AG04450 (cell line): ENCODE data around the gene MET. TPM values are rescaled to one million over a fixed set of nuclear protein-coding genes. Genes with fewer than 3 reads are reported as not detected.

Experiments used
- CTCF ChIA-PET: fragments of 300-600, 350-600 bp; formaldehyde crosslinking; extraction: SDS; loops from one replicate; lab custom pipeline; 2022; ENCODE audit warnings: antibody characterized with exemption, inconsistent platforms; lab: Charles Lee
- POLR2A ChIA-PET: fragments of 350-600 bp; formaldehyde crosslinking; extraction: SDS; loops from one replicate; lab custom pipeline; 2021; ENCODE audit warnings: antibody characterized with exemption, inconsistent platforms; lab: Yijun Ruan, JAX
- DNase-seq: peaks from one replicate; pipeline ENCODE4 v3.0.0-alpha.2; 2011; ENCODE audit warnings: low read depth, low spot score
- H3K27ac ChIP-seq: one replicate; pipeline ENCODE4 v1.5.1; 2012; ENCODE audit warnings: low read depth, low read length, control low read depth
- H3K27me3 ChIP-seq: one replicate; pipeline ENCODE4 v1.6.0; 2012; ENCODE audit warnings: low read length; ENCODE audit not compliant: control insufficient read depth, insufficient read depth
- H3K4me3 ChIP-seq: 2 replicates; pipeline ENCODE4 v1.5.1; 2011; ENCODE audit warnings: mild to moderate bottlenecking, low read depth, low read length, control low read depth
- H3K9me3 ChIP-seq: 2 replicates; pipeline ENCODE4 v1.5.1; 2012; ENCODE audit warnings: low read length; ENCODE audit not compliant: control insufficient read depth, insufficient read depth
- CTCF ChIP-seq: IDR thresholded peaks from 2 replicates; pipeline ENCODE4 v1.5.1; 2011; ENCODE audit warnings: low read depth, low read length, control low read depth, inconsistent platforms
- polyA plus RNA-seq: library from polyadenylated mRNA; depleted of rRNA; stranded (reverse); fragments of >200 nt; gene quantifications from 2 replicates; pipeline ENCODE4 v1.2.3, GENCODE V29; 2011; rRNA removed

The MET gene
- polyA plus RNA-seq, 1 experiment, result 20.8 TPM

GRCh38 chr7:116842371-116842770, 170.4 kb downstream of the MET start:
- ChIA-PET CTCF (interaction anchor here (0.6 kb wide), 1 partner anchor 533 kb away, joined by 3 read pairs; no protein-coding TSS in a partner anchor), POLR2A (no interaction called here)
- H3K27me3 ChIP-seq, result no peaks in the 10 kb centered on the region
- no peak overlapping the region for H3K27ac ChIP-seq
- no peak for DNase-seq
- TF ChIP-seq CTCF, result no peak
- no peak overlapping the region for H3K4me3 ChIP-seq
- no peaks in the 10 kb centered on the region for H3K9me3 ChIP-seq

GRCh38 chr7:116843378-116843777, 171.4 kb downstream of the MET start:
- no peak for DNase-seq
- no peak for TF ChIP-seq CTCF
- no peaks in the 10 kb centered on the region for H3K27me3 ChIP-seq
- ChIA-PET POLR2A (no interaction called here), CTCF (no interaction called here)
- H3K4me3 ChIP-seq, result no peak overlapping the region
- H3K9me3 ChIP-seq, result no peaks in the 10 kb centered on the region
- H3K27ac ChIP-seq, result no peak overlapping the region

Other genes with a start within 250 kb of the MET start
- gene CAV2, start 172.5 kb upstream of the MET start, polyA plus RNA-seq, result 241 and 265 TPM in 2 replicates
- gene CAV1, start 147.2 kb upstream of the MET start, polyA plus RNA-seq, result 1,209 and 1,356 TPM in 2 replicates
- gene CAPZA2, start 190.4 kb downstream of the MET start, polyA plus RNA-seq, result 128 and 188 TPM in 2 replicates